22Rv1 (cell line): ENCODE data around the gene IL31RA.
"Not testable (repeated sequence)": the region's sequence is repeated elsewhere in the genome, so short reads cannot be mapped to it uniquely, and the experiment has no call there.

Source experiments
- H3K27ac ChIP-seq: fragments of 450-650 bp; 2 replicates; pipeline ENCODE4 v1.5.1; 2017
- ZFX ChIP-seq: fragments of 450-650 bp; IDR thresholded peaks from 2 replicates; pipeline ENCODE4 v1.6.1; 2017; ENCODE audit warnings: antibody characterized with exemption, borderline replicate concordance
- TF ChIP-seq, protein P1 (sequence below): fragments of 450-650 bp; IDR thresholded peaks from 2 replicates; pipeline ENCODE4 v1.5.1; 2017; ENCODE audit warnings: mild to moderate bottlenecking

IL31RA gene

DNA sequence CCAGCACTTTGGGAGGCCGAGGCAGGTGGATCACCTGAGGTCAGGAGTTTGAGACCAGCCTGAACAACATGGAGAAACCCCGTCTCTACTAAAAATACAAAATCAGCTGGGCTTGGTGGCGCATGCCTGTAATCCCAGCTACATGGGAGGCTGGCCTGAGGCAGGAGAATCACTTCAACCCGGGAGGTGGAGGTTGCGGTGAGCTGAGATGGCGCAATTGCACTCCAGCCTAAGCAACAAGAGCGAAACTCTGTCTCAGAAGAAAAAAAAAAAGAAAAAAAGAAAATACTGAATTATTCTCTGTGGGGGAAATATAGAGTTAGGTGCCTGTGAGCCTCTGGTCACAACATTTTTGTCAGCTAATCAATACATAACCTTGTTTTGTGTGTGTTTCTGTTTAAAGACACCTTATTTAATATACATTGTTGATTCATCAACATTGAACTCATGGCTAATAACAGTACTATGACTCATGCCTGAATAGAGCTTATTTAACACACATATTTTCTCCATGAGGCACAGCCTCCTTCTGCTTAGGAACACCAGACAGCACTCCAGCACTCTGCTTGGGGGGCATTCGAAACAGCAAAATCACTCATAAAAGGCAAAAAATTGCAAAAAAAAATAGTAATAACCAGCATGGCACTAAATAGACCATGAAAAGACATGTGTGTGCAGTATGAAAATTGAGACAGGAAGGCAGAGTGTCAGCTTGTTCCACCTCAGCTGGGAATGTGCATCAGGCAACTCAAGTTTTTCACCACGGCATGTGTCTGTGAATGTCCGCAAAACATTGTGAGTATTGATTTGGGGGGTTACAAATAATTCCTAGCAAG, at the start of gene IL31RA:
TSS of gene IL31RA (plus strand) at position 519 of the 836 bp plus-strand sequence. CDS start at position 733, 214 bp downstream.
- TF ChIP-seq, protein P1, sequence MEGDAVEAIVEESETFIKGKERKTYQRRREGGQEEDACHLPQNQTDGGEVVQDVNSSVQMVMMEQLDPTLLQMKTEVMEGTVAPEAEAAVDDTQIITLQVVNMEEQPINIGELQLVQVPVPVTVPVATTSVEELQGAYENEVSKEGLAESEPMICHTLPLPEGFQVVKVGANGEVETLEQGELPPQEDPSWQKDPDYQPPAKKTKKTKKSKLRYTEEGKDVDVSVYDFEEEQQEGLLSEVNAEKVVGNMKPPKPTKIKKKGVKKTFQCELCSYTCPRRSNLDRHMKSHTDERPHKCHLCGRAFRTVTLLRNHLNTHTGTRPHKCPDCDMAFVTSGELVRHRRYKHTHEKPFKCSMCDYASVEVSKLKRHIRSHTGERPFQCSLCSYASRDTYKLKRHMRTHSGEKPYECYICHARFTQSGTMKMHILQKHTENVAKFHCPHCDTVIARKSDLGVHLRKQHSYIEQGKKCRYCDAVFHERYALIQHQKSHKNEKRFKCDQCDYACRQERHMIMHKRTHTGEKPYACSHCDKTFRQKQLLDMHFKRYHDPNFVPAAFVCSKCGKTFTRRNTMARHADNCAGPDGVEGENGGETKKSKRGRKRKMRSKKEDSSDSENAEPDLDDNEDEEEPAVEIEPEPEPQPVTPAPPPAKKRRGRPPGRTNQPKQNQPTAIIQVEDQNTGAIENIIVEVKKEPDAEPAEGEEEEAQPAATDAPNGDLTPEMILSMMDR, result no peak
- no peak for TF ChIP-seq ZFX
- H3K27ac ChIP-seq, result no peak within 1 kb of the TSS

DNA sequence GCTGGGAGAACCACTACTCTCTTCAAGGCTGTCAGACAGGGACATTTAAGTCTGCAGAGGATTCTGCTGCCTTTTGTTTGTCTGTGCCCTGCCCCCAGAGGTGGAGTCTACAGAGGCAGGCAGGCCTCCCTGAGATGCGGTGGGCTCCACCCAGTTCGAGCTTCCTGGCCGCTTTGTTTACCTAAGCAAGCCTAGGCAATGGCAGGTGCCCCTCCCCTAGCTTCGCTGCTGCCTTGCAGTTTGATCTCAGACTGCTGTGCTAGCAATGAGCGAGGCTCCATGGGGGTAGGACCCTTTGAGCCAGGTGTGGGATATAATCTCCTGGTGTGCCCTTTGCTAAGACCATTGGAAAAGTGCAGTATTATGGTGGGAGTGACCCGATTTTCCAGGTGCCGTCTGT, 42.3 kb upstream of the IL31RA start:
- not testable (repeated sequence) for H3K27ac ChIP-seq

DNA sequence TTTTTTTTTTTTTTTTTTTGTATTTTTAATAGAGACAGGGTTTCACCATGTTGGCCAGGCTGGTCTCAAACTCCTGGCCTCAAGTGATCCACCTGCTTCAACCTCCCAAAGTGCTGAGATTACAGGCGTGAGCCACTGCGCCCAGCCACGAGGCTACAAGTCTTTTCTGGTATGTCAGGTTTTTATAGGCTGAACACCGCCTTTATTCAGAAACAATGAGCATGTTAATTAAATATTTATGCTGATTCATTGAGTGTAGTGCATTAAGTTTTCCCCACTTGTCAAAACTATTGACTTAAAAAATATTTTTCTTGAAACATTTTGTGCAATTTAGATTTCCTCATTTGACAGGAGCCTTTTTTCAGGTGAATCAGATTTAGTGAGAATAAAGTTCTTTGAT, 35.2 kb upstream of the IL31RA start:
- not testable (repeated sequence) for H3K27ac ChIP-seq

DNA sequence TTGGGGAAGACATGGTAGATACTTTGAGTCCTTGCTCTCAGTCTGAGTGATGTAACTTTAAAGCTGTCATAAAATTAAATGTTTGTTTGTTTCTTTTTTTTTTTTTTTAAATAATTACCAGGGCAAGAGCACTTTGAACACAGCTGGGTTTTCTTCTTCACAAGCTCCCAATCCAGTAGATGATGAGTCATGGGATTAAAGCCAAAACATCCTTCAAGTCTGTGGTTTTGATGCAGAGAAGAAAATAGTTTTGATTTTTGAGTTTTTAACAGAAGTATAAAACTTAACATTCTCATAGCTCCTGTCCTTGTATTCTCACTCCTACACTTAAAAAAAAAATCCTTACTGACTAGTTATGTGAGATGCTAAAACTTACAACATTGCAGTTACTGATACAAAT, 34.8 kb upstream of the IL31RA start:
- H3K27ac ChIP-seq, result no peak overlapping the region
- TF ChIP-seq ZFX, result no peak
- TF ChIP-seq, protein P1, result no peak

DNA sequence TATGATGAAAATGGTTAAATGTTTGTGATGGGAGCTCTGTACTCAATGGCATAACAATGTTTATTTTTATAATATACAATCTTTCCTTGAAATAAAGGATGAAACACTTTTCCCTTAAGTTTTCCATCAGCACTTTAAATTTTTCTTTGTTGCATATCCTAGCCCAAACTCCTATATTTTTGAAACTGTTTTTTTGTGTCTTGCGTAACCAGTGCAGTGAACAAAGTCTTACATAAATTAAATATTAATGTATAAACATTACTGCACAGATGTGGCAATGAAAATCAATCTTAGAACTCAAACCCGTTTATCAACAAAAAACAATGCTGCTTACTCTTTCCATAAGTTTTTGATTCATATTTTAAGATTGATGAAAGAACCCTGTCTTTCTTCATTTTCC, 34.1 kb upstream of the IL31RA start:
- TF ChIP-seq, protein P1, result no peak
- no peak for TF ChIP-seq ZFX
- H3K27ac ChIP-seq, result no peak overlapping the region

DNA sequence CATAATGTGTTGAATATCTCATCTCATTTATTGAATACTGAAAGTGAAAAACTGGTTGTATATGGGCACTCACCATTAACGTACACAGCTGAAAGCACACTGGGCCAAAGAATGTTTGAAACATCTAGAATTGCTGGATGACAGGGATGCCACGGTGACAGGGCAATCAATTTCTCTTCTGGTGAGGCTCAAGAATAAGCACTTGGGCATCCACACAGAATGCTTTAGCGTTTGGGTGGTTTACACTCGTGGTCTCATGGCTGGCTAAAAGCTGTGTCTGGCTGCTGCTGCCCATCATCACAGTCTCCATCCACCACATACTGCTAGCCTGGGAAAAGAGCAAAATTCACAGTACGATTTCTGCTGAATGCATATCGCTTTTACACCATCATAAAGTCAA, 30.7 kb upstream of the IL31RA start:
- no peak overlapping the region for H3K27ac ChIP-seq
- no peak for TF ChIP-seq ZFX
- TF ChIP-seq, protein P1, result no peak

DNA sequence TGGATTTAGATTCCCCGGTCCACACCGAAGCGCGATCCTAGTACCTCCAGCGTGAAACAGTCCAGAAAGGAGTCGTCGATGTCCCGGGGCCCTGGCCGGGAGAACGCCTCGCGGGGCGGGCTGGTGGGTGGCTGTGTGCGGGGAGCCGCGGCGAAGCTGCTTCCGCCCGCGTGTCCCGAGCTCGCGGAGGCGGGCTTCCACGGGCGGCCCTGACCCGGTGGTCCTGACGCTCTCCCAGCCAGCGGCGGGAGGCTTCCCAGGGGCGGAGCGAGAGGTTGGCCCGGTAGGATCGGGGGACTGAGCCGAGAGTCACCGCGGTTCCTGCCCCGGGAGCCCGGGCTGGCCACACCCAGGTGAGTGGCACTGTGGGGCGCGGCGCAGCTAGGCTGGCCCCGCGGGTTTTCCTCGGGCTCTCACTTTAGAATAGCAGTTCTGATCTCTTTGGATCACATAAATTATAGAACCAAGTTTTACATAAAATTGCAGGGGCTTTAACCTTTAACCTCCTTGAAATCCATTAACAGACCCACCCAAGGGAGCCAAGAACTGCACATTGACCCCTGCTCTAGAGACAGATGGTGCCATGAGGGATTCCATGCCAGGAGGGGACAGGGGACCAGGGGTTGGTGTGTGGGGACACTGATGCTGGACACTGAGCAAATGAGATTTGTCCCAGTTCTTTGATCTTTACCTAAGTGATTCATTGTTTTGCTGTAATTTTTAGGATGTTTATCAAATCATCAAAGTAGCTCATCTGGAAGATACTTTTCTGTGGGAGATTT, 29.2 kb upstream of the IL31RA start:
- TF ChIP-seq ZFX, result no peak
- TF ChIP-seq, protein P1, result no peak
- peak overlapping the region; percentile 86 for H3K27ac ChIP-seq

DNA sequence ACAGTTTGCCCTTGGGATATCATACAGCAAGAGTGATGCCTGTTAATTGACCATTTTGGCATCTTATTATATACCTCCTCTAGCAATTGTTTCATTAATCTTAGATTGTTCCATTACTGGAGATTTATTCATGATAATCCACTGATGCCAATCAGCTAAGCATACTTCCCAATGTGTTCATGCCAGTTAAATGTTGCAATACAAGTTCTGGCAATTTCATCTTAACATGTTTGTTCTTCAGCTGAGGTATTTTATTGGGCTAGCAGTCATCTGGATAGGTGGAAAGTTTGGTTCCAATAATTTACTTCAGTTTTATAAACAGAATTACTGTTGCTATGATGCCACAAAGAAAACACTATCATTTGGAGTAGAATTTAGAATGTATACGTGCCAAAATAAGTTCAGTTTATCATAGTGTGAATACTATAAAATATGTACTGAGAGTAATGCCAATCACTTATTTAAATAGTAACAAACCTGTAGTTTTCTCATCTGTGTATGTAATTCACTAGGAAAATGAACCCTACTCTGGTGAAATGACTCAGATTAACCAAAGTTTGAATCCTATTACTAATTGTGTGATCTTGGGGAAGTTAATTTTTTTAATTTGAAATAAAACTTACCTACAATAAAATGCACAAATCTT, 27.9 kb upstream of the IL31RA start:
- peak overlapping the region; percentile 86 for H3K27ac ChIP-seq
- TF ChIP-seq, protein P1, result no peak
- no peak for TF ChIP-seq ZFX
